Heart right ventricle (tissue), 16 donors: ENCODE measurements around the gene FILIP1L. TPM values are rescaled to one million over a fixed set of nuclear protein-coding genes. Genes with fewer than 3 reads are reported as not detected.

ENCODE experiments used
- ATAC-seq, 8 donors: fragments of 200-7000 bp; cut with Tn5 transposase; one replicate each; pipeline ENCODE4 v1.9.1; 2020; ENCODE audit warnings: mild to moderate bottlenecking in 8 of 8, moderate library complexity in 8 of 8, moderate number of reproducible peaks in 1 of 8
- DNase-seq, 2 donors: peaks; one replicate each; pipeline ENCODE4 v3.0.0-alpha.2; 2020
- H3K27ac ChIP-seq, 10 donors: fragments of 200-600 bp; sonication (generic) in 2 of 10; one replicate each; pipeline versions ENCODE4 v1.5.0 to v1.8.0; 2020 to 2022; ENCODE audit warnings: mild to moderate bottlenecking in 3 of 10
- H3K27me3 ChIP-seq, 7 donors: fragments of 200-600 bp; one replicate each; pipeline ENCODE4 v1.8.0; 2021 to 2022; ENCODE audit warnings: mild to moderate bottlenecking in 2 of 7
- H3K36me3 ChIP-seq, 9 donors: fragments of 200-600 bp; sonication (generic) in 1 of 9; one replicate each; pipeline versions ENCODE4 v1.5.0 to v1.8.0; 2020 to 2022; ENCODE audit warnings: mild to moderate bottlenecking in 2 of 9
- H3K4me1 ChIP-seq, 9 donors: fragments of 200-600 bp; sonication (generic) in 1 of 9; one replicate each; pipeline versions ENCODE4 v1.5.0 to v1.8.0; 2020 to 2022; ENCODE audit warnings: mild to moderate bottlenecking in 4 of 9
- H3K4me3 ChIP-seq, 10 donors: fragments of 200-600 bp; sonication (generic) in 2 of 10; one replicate each; pipeline versions ENCODE4 v1.5.0 to v1.8.0; 2020 to 2022; ENCODE audit warnings: mild to moderate bottlenecking in 7 of 10, moderate library complexity in 2 of 10
- H3K9me3 ChIP-seq, 11 donors: fragments of 200-600 bp in 10 of 11; sonication (generic) in 2 of 11; one replicate each; pipeline versions ENCODE4 v1.5.0 to v1.8.0; 2013 to 2022; ENCODE audit warnings: mild to moderate bottlenecking in 2 of 11, control low read depth in 1 of 11, moderate library complexity in 1 of 11
- WGBS, 2 donors: extraction: QIAGEN DNeasy Blood & Tissue Kit; methylation state at CpG; one replicate each; pipeline ENCODE4 v1.1.7; 2013; ENCODE audit warnings: inconsistent platforms in 1 of 2; 5-methylcytosine and 5-hydroxymethylcytosine counted together
- intact Hi-C, 10 donors: fragments of 100-400 bp; cut with DNase I; formaldehyde crosslinking; loops; one replicate each; pipeline versions ENCODE4 v1.11.1 to v1.14.2; 2022
- polyA plus RNA-seq, 2 donors: library from polyadenylated mRNA; stranded (reverse); fragments of 200-250 nt; gene quantifications; one replicate each; pipeline ENCODE4 v1.2.3, GENCODE V29; 2013
- total RNA-seq, 10 donors: library from RNA; stranded (reverse); fragmentation: NEBNext Ultra II Directional in 3 of 10; extraction: Animal tissue kit (Norgen Biotek cat#: 25700) in 3 of 10; gene quantifications; one replicate each; pipeline versions ENCODE4 v1.2.1 to v1.2.4, GENCODE V29; 2021 to 2023
- TF ChIP-seq, protein P1 (sequence below), 9 donors: fragments of 200-600 bp; sonication (generic) in 2 of 9; IDR thresholded peaks; one replicate each; pipeline versions ENCODE4 v1.5.0 to v1.8.0; 2021 to 2022; ENCODE audit warnings: antibody characterized with exemption in 9 of 9, mild to moderate bottlenecking in 5 of 9, moderate library complexity in 1 of 9
- donor health status: Arrhythmogenic right ventricular cardiomyopathy.
- donor health status: ischemic (EF 13 %, LVEDD 7.1; RV severe dilation, severe dysfunction).
- donor health status: healthy with polysubstance abuse.
- donor health status: DM: no; HTN: yes; CAD: no.
- donor health status: DM: no; HTN: no; CAD: no.
- donor health status: ischemic (EF 25% LVEDD 6.9; RV normal size, moderate dysfunction).
- donor health status: ischemic (EF 25% LVEDD 5.7; RV mildly dilated, moderate dysfunction).
- donor health status: healthy.
- donor health status: DM: yes; HTN: yes; CAD: no.
- donor health status: Ischemic cardiomyopathy.
- donor health status: ischemic (EF 35%, LVEDD 5.7; RV mildly dilated, moderate dysfunction).
- donor health status: nonischemic (EF 11% LVEDD 7.7; RV severe dilation, severe dysfunction).
- donor health status: DM: yes; HTN: yes; CAD: no.
- donor health status: PGD.
- donor health status: ischemic (EF 29% LVEDD 5.4; RV normal size, mild dysfunction).
- donor health status: nonischemic (EF 23%, LVEDD 6.1; RV moderate dilation, normal function).

FILIP1L gene
- total and polyA plus RNA-seq, 12 donors = 15.9 to 134 (median 64.3) TPM

DNA sequence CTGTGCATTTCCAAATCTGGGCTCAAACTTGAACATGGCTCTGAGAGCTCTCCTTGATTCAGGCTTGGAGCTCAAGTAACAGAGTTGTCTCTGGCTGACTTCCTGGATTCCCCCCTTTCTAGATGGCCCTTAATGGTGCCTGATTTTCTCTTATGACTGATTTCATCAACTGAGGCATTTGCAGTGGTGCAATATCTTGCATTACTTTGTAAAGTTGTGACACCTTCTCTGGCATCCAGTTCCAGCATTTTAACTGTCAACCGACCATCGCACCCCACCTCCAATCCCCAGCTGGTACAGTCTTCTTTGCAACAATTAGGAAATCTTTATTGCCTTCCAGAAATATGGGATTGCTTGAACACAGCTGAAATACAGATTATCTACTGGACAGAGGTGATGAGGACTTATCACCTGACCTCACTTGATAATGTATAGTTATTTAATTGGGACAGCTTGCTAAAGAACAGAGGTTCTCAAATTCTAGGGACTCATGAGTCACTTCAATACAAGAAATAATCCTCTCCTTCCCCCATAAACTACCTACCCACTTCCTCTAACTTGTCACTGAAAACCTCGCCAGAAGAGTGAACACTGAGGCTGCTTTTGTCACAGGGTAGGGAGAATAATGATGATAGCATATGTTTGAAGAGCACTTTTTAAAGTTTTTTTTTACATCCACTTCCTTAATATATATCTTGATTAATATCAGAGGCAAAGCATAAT, 41.8 kb downstream of the FILIP1L start:
- H3K4me1 ChIP-seq = peaks cover 0 to 72% (median 53%) of the 10 kb centered on the region in 9 donors
- no peaks in the 10 kb centered on the region for H3K9me3 ChIP-seq
- intact Hi-C loops = loop anchor here in 3 of 10 donors (5.0 to 10.0 kb wide), 2 partner anchors 92 to 95 kb away; no protein-coding TSS in a partner anchor
- 84 to 86% methylated on average over 3 of the region's 3 CpGs for WGBS, 2 donors
- no peak overlapping the region for H3K4me3 ChIP-seq
- no peak for ATAC-seq
- peak overlapping the region in 7 of 10 donors; percentile 30 to 87 (median 78) for H3K27ac ChIP-seq
- no peak for DNase-seq
- TF ChIP-seq, protein P1, sequence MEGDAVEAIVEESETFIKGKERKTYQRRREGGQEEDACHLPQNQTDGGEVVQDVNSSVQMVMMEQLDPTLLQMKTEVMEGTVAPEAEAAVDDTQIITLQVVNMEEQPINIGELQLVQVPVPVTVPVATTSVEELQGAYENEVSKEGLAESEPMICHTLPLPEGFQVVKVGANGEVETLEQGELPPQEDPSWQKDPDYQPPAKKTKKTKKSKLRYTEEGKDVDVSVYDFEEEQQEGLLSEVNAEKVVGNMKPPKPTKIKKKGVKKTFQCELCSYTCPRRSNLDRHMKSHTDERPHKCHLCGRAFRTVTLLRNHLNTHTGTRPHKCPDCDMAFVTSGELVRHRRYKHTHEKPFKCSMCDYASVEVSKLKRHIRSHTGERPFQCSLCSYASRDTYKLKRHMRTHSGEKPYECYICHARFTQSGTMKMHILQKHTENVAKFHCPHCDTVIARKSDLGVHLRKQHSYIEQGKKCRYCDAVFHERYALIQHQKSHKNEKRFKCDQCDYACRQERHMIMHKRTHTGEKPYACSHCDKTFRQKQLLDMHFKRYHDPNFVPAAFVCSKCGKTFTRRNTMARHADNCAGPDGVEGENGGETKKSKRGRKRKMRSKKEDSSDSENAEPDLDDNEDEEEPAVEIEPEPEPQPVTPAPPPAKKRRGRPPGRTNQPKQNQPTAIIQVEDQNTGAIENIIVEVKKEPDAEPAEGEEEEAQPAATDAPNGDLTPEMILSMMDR (IDR thresholded peaks at IDR 0.05) = no peak
- no peaks in the 10 kb centered on the region for H3K36me3 ChIP-seq
- no peaks in the 10 kb centered on the region for H3K27me3 ChIP-seq

DNA sequence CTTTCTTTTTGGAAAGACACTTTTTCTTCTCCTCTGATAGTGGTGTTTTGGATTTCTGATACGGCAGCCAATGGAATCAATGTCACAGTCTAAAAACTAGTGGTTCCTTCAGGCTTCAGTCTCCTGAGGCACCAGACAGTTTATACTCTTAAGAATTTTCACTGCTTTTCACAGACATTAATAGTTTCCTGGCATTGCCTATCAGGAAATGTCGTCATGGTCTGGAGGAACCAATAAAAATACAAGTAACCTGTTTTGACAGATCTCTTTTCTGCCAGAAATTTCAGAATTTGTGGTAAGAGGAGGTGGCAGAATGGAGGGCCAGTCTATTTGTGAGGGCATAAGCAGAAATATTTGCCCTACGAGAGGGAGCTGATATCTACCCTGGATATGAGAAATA, 44.8 kb downstream of the FILIP1L start:
- H3K27ac ChIP-seq = peak overlapping the region in 6 of 10 donors; percentile 17 to 44 (median 36)
- no peaks in the 10 kb centered on the region for H3K9me3 ChIP-seq
- ATAC-seq = no peak
- H3K4me3 ChIP-seq = no peak overlapping the region
- DNase-seq = no peak
- intact Hi-C loops = loop anchor here (1.0 to 10.0 kb wide), 8 partner anchors 183 to 237 kb away; no protein-coding TSS in a partner anchor
- H3K4me1 ChIP-seq = peaks cover 0 to 47% (median 23%) of the 10 kb centered on the region in 9 donors
- TF ChIP-seq, protein P1 (IDR thresholded peaks at IDR 0.05) = no peak
- WGBS, 2 donors = 71 to 81% methylated on average over 3 of the region's 3 CpGs
- no peaks in the 10 kb centered on the region for H3K27me3 ChIP-seq
- no peaks in the 10 kb centered on the region for H3K36me3 ChIP-seq

DNA sequence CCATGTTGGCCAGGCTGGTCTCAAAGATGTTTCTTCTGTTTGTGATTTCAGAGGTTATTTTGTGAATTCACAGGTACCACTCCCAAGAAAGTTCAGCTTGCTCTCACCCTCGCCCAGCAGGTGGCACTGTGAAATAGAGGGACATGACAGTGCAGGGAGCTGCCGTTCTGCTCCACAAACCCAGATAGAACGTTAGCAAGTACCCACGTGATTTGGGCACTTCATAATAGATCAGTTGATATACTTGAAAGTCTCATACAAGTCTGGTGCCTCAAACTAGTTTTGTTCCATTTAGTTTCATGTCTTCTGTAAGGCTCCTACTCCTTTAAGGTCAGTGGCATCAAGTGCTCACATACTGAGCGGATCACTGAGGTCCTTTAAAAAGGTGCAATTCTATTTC, 45.5 kb downstream of the FILIP1L start:
- peak; percentile 74 to 85 for DNase-seq
- H3K9me3 ChIP-seq = no peaks in the 10 kb centered on the region
- 11 to 22% methylated on average over 5 of the region's 5 CpGs for WGBS, 2 donors
- no peaks in the 10 kb centered on the region for H3K27me3 ChIP-seq
- TF ChIP-seq, protein P1 (IDR thresholded peaks at IDR 0.05) = peak; percentile 64 to 88 (median 78)
- peaks cover 0 to 47% (median 19%) of the 10 kb centered on the region in 9 donors for H3K4me1 ChIP-seq
- intact Hi-C loops = loop anchor here (1.0 to 10.0 kb wide), 8 partner anchors 183 to 237 kb away; no protein-coding TSS in a partner anchor
- no peaks in the 10 kb centered on the region for H3K36me3 ChIP-seq
- H3K4me3 ChIP-seq = no peak overlapping the region
- peak; percentile 82 to 92 (median 88) for ATAC-seq
- peak overlapping the region in 5 of 10 donors; percentile 30 to 44 (median 38) for H3K27ac ChIP-seq

DNA sequence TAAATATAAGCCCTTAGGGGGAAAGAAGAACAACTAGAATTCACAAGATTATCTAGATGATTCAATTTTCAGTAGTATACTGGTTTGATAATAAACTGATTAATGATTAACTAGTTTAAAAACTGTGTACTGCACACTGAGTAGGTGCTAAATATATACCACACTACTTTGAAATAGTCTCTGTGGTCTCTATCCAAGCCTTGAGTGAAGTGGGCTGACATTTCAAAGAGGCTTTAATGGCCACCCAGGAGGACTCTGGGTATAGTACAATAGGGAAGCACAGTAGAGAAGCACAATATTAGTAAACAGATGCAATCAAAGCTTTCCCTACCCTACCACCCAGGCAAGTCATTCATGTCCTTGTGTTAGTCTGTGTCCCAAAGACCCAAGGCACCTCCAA, 46.7 kb downstream of the FILIP1L start:
- Histone ChIP-seq H3K4me1 (peaks cover 0 to 37% (median 17%) of the 10 kb centered on the region in 9 donors), H3K36me3 (no peaks in the 10 kb centered on the region), H3K4me3 (no peak overlapping the region), H3K27ac (no peak overlapping the region), H3K27me3 (no peaks in the 10 kb centered on the region), H3K9me3 (no peaks in the 10 kb centered on the region)
- ATAC-seq = peak in 2 of 8 donors; percentile 20 to 63
- no peak for DNase-seq
- TF ChIP-seq, protein P1 (IDR thresholded peaks at IDR 0.05) = no peak
- intact Hi-C loops = loop anchor here in 7 of 10 donors (5.0 to 10.0 kb wide), 6 partner anchors 185 to 235 kb away; no protein-coding TSS in a partner anchor
